ENCODE measurements around the gene CFAP52.

DNA sequence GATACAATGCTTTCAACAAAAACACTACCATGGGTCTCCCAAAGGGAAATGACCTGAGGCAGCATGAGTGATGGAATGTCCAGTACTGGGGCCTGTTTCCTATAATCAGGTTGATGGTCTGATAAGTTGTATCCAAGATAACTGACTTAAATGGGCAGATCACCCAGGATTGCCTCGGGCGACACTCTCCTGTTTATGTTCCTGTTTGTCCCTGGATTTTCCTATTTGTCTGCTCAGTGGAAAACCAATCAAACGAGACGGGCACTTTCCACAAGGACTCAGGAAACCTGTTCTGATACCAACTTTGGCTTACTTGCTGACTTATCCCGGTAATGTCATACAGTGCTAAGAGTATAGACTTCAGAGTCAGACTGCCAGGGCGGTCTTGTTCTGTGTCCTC is 96.2 kb downstream of the CFAP52 start:
- TF ChIP-seq, protein P1, sequence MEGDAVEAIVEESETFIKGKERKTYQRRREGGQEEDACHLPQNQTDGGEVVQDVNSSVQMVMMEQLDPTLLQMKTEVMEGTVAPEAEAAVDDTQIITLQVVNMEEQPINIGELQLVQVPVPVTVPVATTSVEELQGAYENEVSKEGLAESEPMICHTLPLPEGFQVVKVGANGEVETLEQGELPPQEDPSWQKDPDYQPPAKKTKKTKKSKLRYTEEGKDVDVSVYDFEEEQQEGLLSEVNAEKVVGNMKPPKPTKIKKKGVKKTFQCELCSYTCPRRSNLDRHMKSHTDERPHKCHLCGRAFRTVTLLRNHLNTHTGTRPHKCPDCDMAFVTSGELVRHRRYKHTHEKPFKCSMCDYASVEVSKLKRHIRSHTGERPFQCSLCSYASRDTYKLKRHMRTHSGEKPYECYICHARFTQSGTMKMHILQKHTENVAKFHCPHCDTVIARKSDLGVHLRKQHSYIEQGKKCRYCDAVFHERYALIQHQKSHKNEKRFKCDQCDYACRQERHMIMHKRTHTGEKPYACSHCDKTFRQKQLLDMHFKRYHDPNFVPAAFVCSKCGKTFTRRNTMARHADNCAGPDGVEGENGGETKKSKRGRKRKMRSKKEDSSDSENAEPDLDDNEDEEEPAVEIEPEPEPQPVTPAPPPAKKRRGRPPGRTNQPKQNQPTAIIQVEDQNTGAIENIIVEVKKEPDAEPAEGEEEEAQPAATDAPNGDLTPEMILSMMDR (conservative IDR thresholded peaks at IDR 0.05), result no peak
- TF ChIP-seq ZFX (IDR thresholded peaks at IDR 0.05), result no peak

Data from C4-2B (cell line).